ENCODE measurements around the gene PODNL1.

Gene PODNL1

GRCh38 chr19:13952154-13952930, 14.1 kb upstream of the PODNL1 start, which contains the start of gene DCAF15 (continued):
- TF ChIP-seq CTCF (tag by site-specific recombination; IDR thresholded peaks at IDR 0.05) (no peak), PBX3 (CRISPR knock-in tag; IDR thresholded peaks at IDR 0.05) (peak; percentile 99), ZNF169 (tag by site-specific recombination; IDR thresholded peaks at IDR 0.05) (no peak), ZNF707 (tag by site-specific recombination; IDR thresholded peaks at IDR 0.05) (no peak), ZNF514 (tag by site-specific recombination; IDR thresholded peaks at IDR 0.05) (no peak), ZNF837 (tag by site-specific recombination; IDR thresholded peaks at IDR 0.05) (no peak), ATF2 (tag by site-specific recombination; IDR thresholded peaks at IDR 0.05; ENCODE audit: low read depth) (no peak), ZNF394 (tag by site-specific recombination; IDR thresholded peaks at IDR 0.05; ENCODE audit: borderline replicate concordance) (0 out of 2 replicates have a peak, but pooled peaks have one; percentile 17), ZNF473 (tag by site-specific recombination; IDR thresholded peaks at IDR 0.05) (no peak), ZNF785 (tag by site-specific recombination; IDR thresholded peaks at IDR 0.05) (no peak), TSHZ1 (tag by site-specific recombination; IDR thresholded peaks at IDR 0.05; ENCODE audit: borderline replicate concordance) (no peak), ZNF114 (tag by site-specific recombination; IDR thresholded peaks at IDR 0.05) (no peak), ZNF132 (tag by site-specific recombination; IDR thresholded peaks at IDR 0.05; ENCODE audit: borderline replicate concordance) (no peak), ZNF175 (tag by site-specific recombination; IDR thresholded peaks at IDR 0.05) (no peak), PRDM1 (tag by site-specific recombination; IDR thresholded peaks at IDR 0.05) (no peak), ZNF747 (tag by site-specific recombination; IDR thresholded peaks at IDR 0.05) (no peak), GLI2 (tag by site-specific recombination; IDR thresholded peaks at IDR 0.05; ENCODE audit: borderline replicate concordance, low read depth) (no peak), ZNF16 (tag by site-specific recombination; IDR thresholded peaks at IDR 0.05; ENCODE audit: low read depth) (no peak), ZNF692 (tag by site-specific recombination; IDR thresholded peaks at IDR 0.05) (no peak; the same call in 1 of the 2 replicates), INSM2 (tag by site-specific recombination; IDR thresholded peaks at IDR 0.05) (peak; percentile 40; the same call in 1 of the 2 replicates), KLF7 (tag by site-specific recombination; IDR thresholded peaks at IDR 0.05; ENCODE audit: borderline replicate concordance) (no peak), TCF7L2 (IDR thresholded peaks at IDR 0.05; ENCODE audit: borderline replicate concordance, low read depth, low read length) (no peak), ZXDB (tag by site-specific recombination; IDR thresholded peaks at IDR 0.05) (peak; percentile 56; the same call in 1 of the 2 replicates), KLF1 (tag by site-specific recombination; IDR thresholded peaks at IDR 0.05) (peak; percentile 70), ZBTB26 (tag by site-specific recombination; optimal IDR thresholded peaks at IDR 0.05) (peak; percentile 49), KLF8 (tag by site-specific recombination; IDR thresholded peaks at IDR 0.05) (peak; percentile 90; the same call in 1 of the 2 replicates), ZNF501 (tag by site-specific recombination; IDR thresholded peaks at IDR 0.05) (no peak)

All from HEK293 (cell line).